GM12878 (cell line): ENCODE results near the gene EFHC1. TPM values are rescaled to one million over a fixed set of nuclear protein-coding genes. Genes with fewer than 3 reads are reported as not detected.

Experiments
- ATAC-seq: fragments of 200-7000 bp; cut with Tn5 transposase; 3 replicates; pipeline ENCODE4 v1.9.1; 2020; ENCODE audit warnings: mild to moderate bottlenecking, moderate library complexity
- BruUV-seq: library from RNA; stranded (reverse); fragments of 400-500 nt; replicated peaks from 2 replicates; lab custom pipeline; 2021; lab: Mats Ljungman, UMichigan
- CTCF ChIA-PET: fragments of 300-600 bp; sonication (Branson Sonifier 250); formaldehyde crosslinking; extraction: SDS; loops from one replicate; lab custom pipeline; 2021; ENCODE audit warnings: inconsistent platforms; lab: Yijun Ruan, JAX
- POLR2A ChIA-PET: fragments of 350-600 bp; formaldehyde crosslinking; extraction: SDS; loops from one replicate; lab custom pipeline; 2021; ENCODE audit warnings: inconsistent platforms; lab: Charles Lee
- RAD21 ChIA-PET: fragments of 300-600 bp; sonication (Branson Sonifier 250); formaldehyde crosslinking; loops from one replicate; lab custom pipeline; 2023; ENCODE audit warnings: antibody characterized with exemption; ENCODE audit not compliant: unreplicated experiment; lab: Charles Lee
- SMC1A ChIA-PET: fragments of 300-600 bp; sonication (Branson Sonifier 250); formaldehyde crosslinking; loops from one replicate; lab custom pipeline; 2023; ENCODE audit not compliant: unreplicated experiment, uncharacterized antibody; lab: Charles Lee
- DNase-seq: peaks from one replicate; pipeline ENCODE4 v3.0.0-alpha.2; 2011; ENCODE audit warnings: low read depth, low spot score
- FAIRE-seq: peaks from 3 replicates; lab custom pipeline; 2011; peaks lifted over from hg19 to GRCh38; lab: Jason Lieb, UNC
- H2AFZ ChIP-seq: 2 replicates; pipeline ENCODE4 v1.6.0; 2011; ENCODE audit warnings: low read depth, low read length, control low read depth; ENCODE audit not compliant: control insufficient read depth
- H3K27ac ChIP-seq: 2 replicates; pipeline ENCODE4 v1.5.1; 2011; ENCODE audit warnings: control low read depth; ENCODE audit not compliant: control insufficient read depth, insufficient read depth
- H3K27me3 ChIP-seq, 2 experiments: replicated peaks in 1 of 2; 2 replicates each; pipeline versions ENCODE4 v1.6.0 to v1.6.1; 2011; ENCODE audit warnings: low read length in 1 of 2; ENCODE audit not compliant: control insufficient read depth in 2 of 2, insufficient read depth in 2 of 2
- H3K36me3 ChIP-seq, 2 experiments: 2 replicates each; pipeline ENCODE4 v1.5.1; 2011; ENCODE audit warnings: low read length in 1 of 2; ENCODE audit not compliant: control insufficient read depth in 2 of 2, insufficient read depth in 2 of 2
- H3K4me1 ChIP-seq: 2 replicates; pipeline ENCODE4 v1.6.1; 2011; ENCODE audit warnings: mild to moderate bottlenecking, low read length, moderate library complexity, mixed read lengths; ENCODE audit not compliant: control insufficient read depth, insufficient read depth
- H3K4me2 ChIP-seq: 2 replicates; pipeline ENCODE4 v1.6.0; 2011; ENCODE audit warnings: control low read depth; ENCODE audit not compliant: control insufficient read depth, insufficient read depth
- H3K4me3 ChIP-seq: fragments of 200-600 bp; sonication (generic); 2 replicates; pipeline ENCODE4 v1.5.1; 2016
- H3K79me2 ChIP-seq: 2 replicates; pipeline ENCODE4 v1.6.0; 2011; ENCODE audit warnings: low read length; ENCODE audit not compliant: control insufficient read depth, insufficient read depth
- H3K9ac ChIP-seq: 2 replicates; pipeline ENCODE4 v1.8.0; 2011; ENCODE audit warnings: low read length, control low read depth, mixed read lengths; ENCODE audit not compliant: control insufficient read depth, insufficient read depth
- H3K9me3 ChIP-seq: replicated peaks from 3 replicates; pipeline ENCODE4 v1.5.1; 2011; ENCODE audit warnings: mild to moderate bottlenecking, low read length; ENCODE audit not compliant: control insufficient read depth, insufficient read depth
- H4K20me1 ChIP-seq: 2 replicates; pipeline ENCODE4 v1.6.0; 2011; ENCODE audit not compliant: control insufficient read depth, insufficient read depth
- ATF7 ChIP-seq: fragments of 450-650 bp; IDR thresholded peaks from 2 replicates; pipeline ENCODE4 v1.6.1; 2016; ENCODE audit warnings: low read depth, mild to moderate bottlenecking
- CHD2 ChIP-seq: IDR thresholded peaks from 2 replicates; pipeline ENCODE4 v1.6.1; 2011; ENCODE audit warnings: low read depth, low read length, improper control_type of control experiment, borderline replicate concordance
- DPF2 ChIP-seq: fragments of 450-650 bp; IDR thresholded peaks from 2 replicates; pipeline ENCODE4 v1.6.1; 2017; ENCODE audit warnings: mild to moderate bottlenecking
- MTA2 ChIP-seq: fragments of 450-650 bp; IDR thresholded peaks from 2 replicates; pipeline ENCODE4 v1.6.1; 2016; ENCODE audit warnings: low read depth, mild to moderate bottlenecking, moderate library complexity
- MTA3 ChIP-seq: IDR thresholded peaks from 2 replicates; pipeline ENCODE4 v1.6.1; 2012; ENCODE audit warnings: low read length, inconsistent platforms, borderline replicate concordance
- USF2 ChIP-seq: IDR thresholded peaks from 2 replicates; pipeline ENCODE4 v1.6.1; 2011; ENCODE audit warnings: low read depth, low read length, improper control_type of control experiment, borderline replicate concordance
- ZNF687 ChIP-seq: fragments of 450-650 bp; IDR thresholded peaks from 2 replicates; pipeline ENCODE4 v1.6.1; 2017; ENCODE audit warnings: mild to moderate bottlenecking, moderate library complexity
- ZSCAN29 ChIP-seq: fragments of 450-650 bp; IDR thresholded peaks from 2 replicates; pipeline ENCODE4 v1.6.1; 2017; ENCODE audit warnings: mild to moderate bottlenecking, moderate library complexity
- WGBS: methylation state at CpG from one replicate; pipeline ENCODE4 v1.1.6; 2016; ENCODE audit warnings: low lambda C conversion rate; ENCODE audit not compliant: insufficient replicate concordance, insufficient coverage; ENCODE audit errors: missing lambda C conversion rate; 5-methylcytosine and 5-hydroxymethylcytosine counted together
- in situ Hi-C: fragments of 300-500 bp; cut with MboI; formaldehyde crosslinking; loops from 9 replicates; pipeline ENCODE4 v1.14.3; 2018; ENCODE audit warnings: mixed read lengths
- intact Hi-C: fragments of 100-400 bp; cut with micrococcal nuclease; formaldehyde crosslinking; loops from one replicate; pipeline ENCODE4 v1.14.2; 2022; ENCODE audit not compliant: unreplicated experiment
- polyA plus RNA-seq, 11 experiments: library from polyadenylated mRNA; depleted of rRNA in 4 of 11; unstranded in 6 of 11; stranded (reverse) in 5 of 11; fragments of >200 nt; fragmentation: Nextera tagmentation in 4 of 11; fragmentation: Illumina TruSeq in 1 of 11; extraction: Ambion mirVana in 4 of 11; extraction: Trizol in 1 of 11; gene quantifications; 1 replicate in 1 of 11; 2 replicates in 10 of 11; pipeline versions ENCODE4 v1.2.1 to v1.2.3, GENCODE V29; 2011 to 2016; ENCODE audit warnings: inconsistent platforms in 2 of 11, missing spikeins in 2 of 11, low read depth in 1 of 11
- total RNA-seq, 4 experiments: library from RNA; depleted of rRNA in 3 of 4; stranded (reverse); fragments of >200 nt in 3 of 4; fragmentation: Illumina TruSeq in 1 of 4; extraction: Trizol in 1 of 4; gene quantifications; 2 replicates each; pipeline versions ENCODE4 v1.2.1 to v1.2.3, GENCODE V29; 2013 to 2021
- TF ChIP-seq, protein P1 (sequence below): IDR thresholded peaks from 2 replicates; pipeline ENCODE4 v1.6.1; 2012; ENCODE audit warnings: improper control_type of control experiment, low read depth, low read length; ENCODE audit not compliant: insufficient replicate concordance
- TF ChIP-seq, protein P2 (sequence below): IDR thresholded peaks from 2 replicates; pipeline ENCODE4 v1.6.1; 2011; ENCODE audit warnings: mild to moderate bottlenecking, low read depth, low read length, moderate library complexity; ENCODE audit not compliant: insufficient replicate concordance

The EFHC1 gene
- total and polyA plus RNA-seq, 10 of the 15 experiments (the other 5 are each of a cell fraction or from before 2014, with no cell fraction given), result 5.5 to 14.5 (median 8.8) TPM

GRCh38 chr6:52538901-52539354, 118.8 kb downstream of the EFHC1 start:
- H3K9me3 ChIP-seq, result no peaks in the 10 kb centered on the region
- H3K4me3 ChIP-seq, result no peak overlapping the region
- ChIA-PET CTCF (interaction anchor here (1.3 to 1.5 kb wide), 2 partner anchors 13 to 113 kb away, joined by 4 to 5 read pairs; no protein-coding TSS in a partner anchor), RAD21 (no interaction called here), SMC1A (interaction anchor here (5.5 kb wide), 1 partner anchor 41 kb away, joined by 51 read pairs; no protein-coding TSS in a partner anchor), POLR2A (no interaction called here)
- in situ Hi-C loops, result no loop called here
- H3K9ac ChIP-seq, result no peak overlapping the region
- TF ChIP-seq DPF2 (no peak), CHD2 (no peak), USF2 (no peak), MTA3 (no peak), ZNF687 (no peak), ZSCAN29 (no peak), ATF7 (no peak), MTA2 (no peak)
- TF ChIP-seq, protein P1, sequence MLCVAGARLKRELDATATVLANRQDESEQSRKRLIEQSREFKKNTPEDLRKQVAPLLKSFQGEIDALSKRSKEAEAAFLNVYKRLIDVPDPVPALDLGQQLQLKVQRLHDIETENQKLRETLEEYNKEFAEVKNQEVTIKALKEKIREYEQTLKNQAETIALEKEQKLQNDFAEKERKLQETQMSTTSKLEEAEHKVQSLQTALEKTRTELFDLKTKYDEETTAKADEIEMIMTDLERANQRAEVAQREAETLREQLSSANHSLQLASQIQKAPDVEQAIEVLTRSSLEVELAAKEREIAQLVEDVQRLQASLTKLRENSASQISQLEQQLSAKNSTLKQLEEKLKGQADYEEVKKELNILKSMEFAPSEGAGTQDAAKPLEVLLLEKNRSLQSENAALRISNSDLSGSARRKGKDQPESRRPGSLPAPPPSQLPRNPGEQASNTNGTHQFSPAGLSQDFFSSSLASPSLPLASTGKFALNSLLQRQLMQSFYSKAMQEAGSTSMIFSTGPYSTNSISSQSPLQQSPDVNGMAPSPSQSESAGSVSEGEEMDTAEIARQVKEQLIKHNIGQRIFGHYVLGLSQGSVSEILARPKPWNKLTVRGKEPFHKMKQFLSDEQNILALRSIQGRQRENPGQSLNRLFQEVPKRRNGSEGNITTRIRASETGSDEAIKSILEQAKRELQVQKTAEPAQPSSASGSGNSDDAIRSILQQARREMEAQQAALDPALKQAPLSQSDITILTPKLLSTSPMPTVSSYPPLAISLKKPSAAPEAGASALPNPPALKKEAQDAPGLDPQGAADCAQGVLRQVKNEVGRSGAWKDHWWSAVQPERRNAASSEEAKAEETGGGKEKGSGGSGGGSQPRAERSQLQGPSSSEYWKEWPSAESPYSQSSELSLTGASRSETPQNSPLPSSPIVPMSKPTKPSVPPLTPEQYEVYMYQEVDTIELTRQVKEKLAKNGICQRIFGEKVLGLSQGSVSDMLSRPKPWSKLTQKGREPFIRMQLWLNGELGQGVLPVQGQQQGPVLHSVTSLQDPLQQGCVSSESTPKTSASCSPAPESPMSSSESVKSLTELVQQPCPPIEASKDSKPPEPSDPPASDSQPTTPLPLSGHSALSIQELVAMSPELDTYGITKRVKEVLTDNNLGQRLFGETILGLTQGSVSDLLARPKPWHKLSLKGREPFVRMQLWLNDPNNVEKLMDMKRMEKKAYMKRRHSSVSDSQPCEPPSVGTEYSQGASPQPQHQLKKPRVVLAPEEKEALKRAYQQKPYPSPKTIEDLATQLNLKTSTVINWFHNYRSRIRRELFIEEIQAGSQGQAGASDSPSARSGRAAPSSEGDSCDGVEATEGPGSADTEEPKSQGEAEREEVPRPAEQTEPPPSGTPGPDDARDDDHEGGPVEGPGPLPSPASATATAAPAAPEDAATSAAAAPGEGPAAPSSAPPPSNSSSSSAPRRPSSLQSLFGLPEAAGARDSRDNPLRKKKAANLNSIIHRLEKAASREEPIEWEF, result no peak
- TF ChIP-seq, protein P2, sequence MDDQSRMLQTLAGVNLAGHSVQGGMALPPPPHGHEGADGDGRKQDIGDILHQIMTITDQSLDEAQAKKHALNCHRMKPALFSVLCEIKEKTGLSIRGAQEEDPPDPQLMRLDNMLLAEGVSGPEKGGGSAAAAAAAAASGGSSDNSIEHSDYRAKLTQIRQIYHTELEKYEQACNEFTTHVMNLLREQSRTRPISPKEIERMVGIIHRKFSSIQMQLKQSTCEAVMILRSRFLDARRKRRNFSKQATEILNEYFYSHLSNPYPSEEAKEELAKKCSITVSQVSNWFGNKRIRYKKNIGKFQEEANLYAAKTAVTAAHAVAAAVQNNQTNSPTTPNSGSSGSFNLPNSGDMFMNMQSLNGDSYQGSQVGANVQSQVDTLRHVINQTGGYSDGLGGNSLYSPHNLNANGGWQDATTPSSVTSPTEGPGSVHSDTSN, result no peak
- BruUV-seq, result no TSS peak
- H4K20me1 ChIP-seq, result no peaks in the 10 kb centered on the region
- H3K27me3 ChIP-seq, result no peaks in the 10 kb centered on the region
- peaks cover 42% of the 10 kb centered on the region for H3K4me1 ChIP-seq
- H3K79me2 ChIP-seq, result peaks cover 7% of the 10 kb centered on the region
- ATAC-seq (no peak), FAIRE-seq (no peak), DNase-seq (no peak)
- H3K27ac ChIP-seq, result no peak overlapping the region
- no peak overlapping the region for H2AFZ ChIP-seq
- H3K36me3 ChIP-seq, result no peaks in the 10 kb centered on the region
- intact Hi-C loops, result no loop called here
- WGBS, result 97% methylated on average over 5 of the region's 5 CpGs
- no peak overlapping the region for H3K4me2 ChIP-seq
